LNCaP clone FGC (cell line): ENCODE results near the gene RUVBL2.

Experiments used
- DNase-seq: peaks from one replicate; pipeline ENCODE4 v3.0.0-alpha.2; 2011; ENCODE audit warnings: low read depth
- H3K4me3 ChIP-seq: 2 replicates; pipeline ENCODE4 v1.5.1; 2011; ENCODE audit warnings: mild to moderate bottlenecking, low read depth, low read length, control low read depth
- TF ChIP-seq, protein P1 (sequence below): IDR thresholded peaks from 2 replicates; pipeline ENCODE4 v1.5.1; 2012; ENCODE audit warnings: mild to moderate bottlenecking; ENCODE audit not compliant: control insufficient read depth, insufficient read depth; ENCODE audit errors: extremely low read depth

The RUVBL2 gene

DNA sequence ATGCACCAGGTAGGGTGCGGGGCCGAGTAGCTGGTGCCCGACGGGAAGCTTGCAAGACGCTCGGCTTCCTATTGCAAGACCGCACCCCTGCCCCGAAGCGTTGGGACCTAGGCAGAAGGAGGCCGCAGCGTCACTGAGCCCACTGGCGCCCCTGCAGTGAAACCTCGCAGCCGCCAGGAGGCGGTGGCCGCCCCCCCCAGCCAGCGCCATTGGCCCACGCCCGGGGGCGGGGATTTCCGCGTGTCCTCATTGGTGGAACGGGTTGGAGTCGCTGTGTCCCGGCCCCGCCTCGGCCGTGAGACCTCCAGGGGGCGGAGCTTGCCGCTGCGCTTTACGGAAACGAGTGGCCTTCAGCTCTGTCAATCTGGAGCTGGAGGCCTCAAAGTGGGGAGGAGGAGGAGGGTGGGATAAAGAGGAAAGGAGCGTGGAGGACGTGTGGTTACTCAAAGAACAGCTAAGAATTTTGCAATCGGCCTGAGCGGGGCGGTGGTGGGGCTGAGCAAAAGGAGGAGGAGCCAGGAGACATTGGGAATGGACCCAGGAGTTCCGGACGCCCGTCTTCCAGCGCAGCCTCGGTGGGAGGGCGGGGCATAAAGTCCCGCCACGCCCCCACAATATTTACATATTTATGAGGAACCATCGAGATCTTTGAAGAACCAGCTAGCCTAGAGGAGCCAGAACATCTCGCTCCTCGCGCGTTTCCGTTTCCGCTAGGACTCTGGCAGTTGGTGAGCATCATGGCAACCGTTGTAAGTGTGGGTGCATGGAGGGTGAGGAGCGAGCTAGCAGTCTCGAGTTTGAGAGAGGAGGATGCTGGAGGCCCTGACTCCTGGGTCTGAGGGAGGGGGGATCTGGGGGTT, at the start of gene RUVBL2, which contains the start of gene GYS1:
TSS of gene RUVBL2 (plus strand) at position 713 of the 860 bp plus-strand sequence. CDS start at position 738, 25 bp downstream.
TSS of gene GYS1 (minus strand) at position 135 of the 860 bp plus-strand sequence. CDS start 197 bp downstream, outside the sequence.
- DNase-seq = peak; percentile 91
- TF ChIP-seq, protein P1, sequence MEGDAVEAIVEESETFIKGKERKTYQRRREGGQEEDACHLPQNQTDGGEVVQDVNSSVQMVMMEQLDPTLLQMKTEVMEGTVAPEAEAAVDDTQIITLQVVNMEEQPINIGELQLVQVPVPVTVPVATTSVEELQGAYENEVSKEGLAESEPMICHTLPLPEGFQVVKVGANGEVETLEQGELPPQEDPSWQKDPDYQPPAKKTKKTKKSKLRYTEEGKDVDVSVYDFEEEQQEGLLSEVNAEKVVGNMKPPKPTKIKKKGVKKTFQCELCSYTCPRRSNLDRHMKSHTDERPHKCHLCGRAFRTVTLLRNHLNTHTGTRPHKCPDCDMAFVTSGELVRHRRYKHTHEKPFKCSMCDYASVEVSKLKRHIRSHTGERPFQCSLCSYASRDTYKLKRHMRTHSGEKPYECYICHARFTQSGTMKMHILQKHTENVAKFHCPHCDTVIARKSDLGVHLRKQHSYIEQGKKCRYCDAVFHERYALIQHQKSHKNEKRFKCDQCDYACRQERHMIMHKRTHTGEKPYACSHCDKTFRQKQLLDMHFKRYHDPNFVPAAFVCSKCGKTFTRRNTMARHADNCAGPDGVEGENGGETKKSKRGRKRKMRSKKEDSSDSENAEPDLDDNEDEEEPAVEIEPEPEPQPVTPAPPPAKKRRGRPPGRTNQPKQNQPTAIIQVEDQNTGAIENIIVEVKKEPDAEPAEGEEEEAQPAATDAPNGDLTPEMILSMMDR = peak; percentile 66
- peak within 1 kb of the TSS; percentile 88 for H3K4me3 ChIP-seq

DNA sequence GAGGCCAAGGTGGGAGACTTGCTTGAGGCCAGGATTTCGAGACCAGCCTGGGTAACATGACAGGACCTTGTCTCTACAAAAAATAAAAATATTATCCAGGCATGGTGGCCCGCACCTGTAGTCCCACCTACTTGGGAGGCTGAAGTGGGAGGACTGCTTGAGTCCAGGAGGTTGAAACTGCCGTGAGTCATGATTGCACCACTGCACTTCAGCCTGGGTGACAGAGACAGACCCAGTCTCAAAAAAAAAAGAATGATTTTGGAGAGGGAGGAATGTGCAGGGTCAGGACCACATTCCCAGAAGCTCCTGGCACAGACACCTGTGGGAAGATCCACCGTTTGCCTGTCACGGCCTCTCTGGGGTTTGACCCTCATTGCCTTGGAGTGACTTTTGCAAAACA, 48.3 kb upstream of the RUVBL2 start:
- no peak overlapping the region for H3K4me3 ChIP-seq
- TF ChIP-seq, protein P1 = no peak
- DNase-seq = no peak

DNA sequence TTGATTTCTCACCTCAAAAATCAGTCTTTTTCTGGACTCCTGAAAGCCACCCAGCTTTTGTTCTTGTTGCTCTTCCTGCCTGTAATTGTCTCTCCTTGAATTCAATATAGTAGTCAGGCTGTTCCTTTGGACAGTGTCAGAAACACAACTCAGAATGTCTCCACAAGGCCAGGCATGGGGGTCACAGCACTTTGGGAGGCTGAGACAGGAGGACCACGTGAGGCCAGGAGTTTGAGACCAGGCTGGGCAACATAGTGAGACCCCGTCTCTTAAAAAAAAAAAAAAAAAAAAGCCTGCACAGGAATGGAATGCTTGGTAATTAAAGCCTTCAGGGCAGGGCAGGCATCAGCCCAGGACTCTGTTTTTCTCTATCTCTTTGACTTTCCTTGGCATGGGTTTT, 47.9 kb upstream of the RUVBL2 start:
- no peak for DNase-seq
- TF ChIP-seq, protein P1 = no peak
- no peak overlapping the region for H3K4me3 ChIP-seq

DNA sequence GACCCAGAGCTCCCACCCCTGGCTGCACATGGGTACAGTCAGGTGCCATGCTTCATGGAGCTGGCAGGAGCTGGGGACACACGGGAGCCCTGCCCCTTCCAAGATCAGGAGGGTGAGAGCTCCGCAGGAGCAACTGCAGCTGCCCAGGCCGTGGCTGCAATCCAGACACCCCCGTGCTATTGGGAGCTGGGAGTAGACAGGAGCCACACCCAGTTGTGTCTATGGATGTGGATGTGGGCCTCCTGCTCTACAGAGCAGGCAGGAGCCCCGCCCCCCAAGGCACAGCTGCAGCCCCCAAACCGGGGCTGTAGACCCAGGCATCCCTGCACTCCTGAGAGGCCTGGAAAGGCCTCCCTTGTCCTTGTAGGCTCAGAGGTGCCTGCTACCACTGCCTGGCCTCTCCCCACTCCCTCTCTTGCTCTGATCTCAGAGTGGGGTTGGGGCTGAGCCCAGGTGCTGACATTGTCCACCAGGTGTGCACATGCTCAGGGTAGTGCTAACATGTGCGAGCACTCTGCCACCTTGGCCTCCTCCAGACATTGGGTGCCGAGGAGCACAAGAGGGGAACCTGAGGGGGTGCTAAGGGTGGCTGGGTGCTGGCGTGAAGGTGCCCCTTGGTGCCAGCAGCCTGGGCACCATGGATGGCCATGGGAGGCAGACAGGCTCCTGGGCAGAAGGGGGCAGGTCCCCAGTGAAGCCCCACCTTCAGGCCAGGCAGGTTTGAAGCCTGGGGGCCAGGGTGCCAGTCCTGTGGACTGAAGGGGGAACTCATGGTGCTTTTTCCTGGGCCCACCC, 47.0 kb upstream of the RUVBL2 start:
- no peak for DNase-seq
- no peak overlapping the region for H3K4me3 ChIP-seq
- TF ChIP-seq, protein P1 = no peak

DNA sequence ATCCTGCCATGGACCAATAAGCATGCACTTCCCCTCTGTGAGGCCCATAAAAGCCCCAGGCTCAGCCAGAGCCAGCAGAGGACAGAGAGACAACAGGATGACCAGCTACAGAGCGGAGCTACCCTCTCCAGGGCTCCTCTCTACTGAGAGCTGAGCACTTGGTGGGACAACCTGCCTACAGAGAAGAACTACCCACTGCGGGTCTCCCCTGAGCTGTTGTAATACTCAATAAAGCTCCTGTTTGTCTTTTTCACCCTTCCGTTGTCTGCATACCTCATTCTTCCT, 46.5 kb upstream of the RUVBL2 start:
- no peak for DNase-seq
- TF ChIP-seq, protein P1 = no peak
- no peak overlapping the region for H3K4me3 ChIP-seq

DNA sequence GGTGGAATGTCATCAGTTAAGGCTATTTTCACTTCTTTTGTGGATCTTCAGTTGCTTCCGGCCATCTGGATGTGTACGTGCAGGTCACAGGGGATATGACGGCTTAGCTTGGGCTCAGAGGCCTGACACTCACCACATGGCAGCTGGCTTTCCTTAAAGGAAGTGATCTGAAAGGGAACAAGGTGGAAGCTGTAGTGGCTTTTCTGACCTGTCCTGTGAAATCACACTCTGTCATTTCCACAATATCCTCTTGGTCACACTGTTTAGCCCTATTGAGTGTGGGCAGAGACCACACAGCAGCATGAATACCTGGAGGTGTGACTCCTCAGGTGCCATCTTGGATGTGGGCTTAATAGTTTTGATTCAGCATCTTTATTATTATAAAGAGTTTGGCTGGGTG, 43.5 kb upstream of the RUVBL2 start:
- TF ChIP-seq, protein P1 = no peak
- no peak overlapping the region for H3K4me3 ChIP-seq
- no peak for DNase-seq
